ENCODE data around the gene C14orf119. TPM values are rescaled to one million over a fixed set of nuclear protein-coding genes. Genes with fewer than 3 reads are reported as not detected.
A peak's percentile ranks its signal among the peaks of the same experiment; 100 is the strongest.

Gene C14orf119
- total and polyA plus RNA-seq, 4 experiments from 2014 or later: 49.7 to 147 (median 67.1) TPM

- H3K4me1 ChIP-seq (ENCODE audit: insufficient read depth, low read length): peaks cover 62% of the 10 kb centered on the region
- H3K27ac Mint-ChIP-seq: peak overlapping the region; percentile 86 to 95 (median 91)
- H3K27me3 Mint-ChIP-seq: peaks cover 0 to 3% of the 10 kb centered on the region in 2 donors
- no peaks in the 10 kb centered on the region for H3K36me3 ChIP-seq (ENCODE audit: insufficient read depth, low read length)
- ChIA-PET POLR2A (ENCODE audit: partially characterized antibody) (interaction anchor here (0.6 to 4.0 kb wide), 9 partner anchors 24 to 531 kb away, joined by 3 to 67 read pairs (median 9); partner anchors contain the start of genes ACIN1, C14orf119, PABPN1 and PPP1R3E), CTCF (ENCODE audit: partially characterized antibody) (interaction anchor here (0.7 to 6.3 kb wide), 21 partner anchors 8 to 258 kb away, joined by 3 to 151 read pairs (median 5); partner anchors contain the start of genes ACIN1, C14orf119, CMTM5 and HOMEZ)
- peak overlapping the region; percentile 49 for H3K27ac ChIP-seq (ENCODE audit: low read depth, low read length)
- no peaks in the 10 kb centered on the region for H3K9me3 ChIP-seq (ENCODE audit: control insufficient read depth in 1 of 2, low read length in 2 of 2)
- H3K4me3 Mint-ChIP-seq: peak overlapping the region; percentile 40 to 90 (median 77)
- no peaks in the 10 kb centered on the region for H3K27me3 ChIP-seq (ENCODE audit: insufficient read depth, low read length)
- no peaks in the 10 kb centered on the region for H3K36me3 Mint-ChIP-seq
- intact Hi-C loops (cut with micrococcal nuclease): loop anchor here (1.0 to 2.0 kb wide), 5 partner anchors 43 to 209 kb away; no protein-coding TSS in a partner anchor
- H3K4me1 Mint-ChIP-seq: peaks cover 28 to 55% (median 34%) of the 10 kb centered on the region in 4 donors
- no peaks in the 10 kb centered on the region for H3K9me3 Mint-ChIP-seq
- DNase-seq: peak; percentile 43 to 54 (median 50)
- H3K4me3 ChIP-seq (ENCODE audit: low read length in 2 of 2): no peak overlapping the region
Measured at GRCh38 chr14:23119363-23120327, 24.3 kb downstream of the C14orf119 start.

GRCh38 chr14:23120541-23121251 lies 25.4 kb downstream of the C14orf119 start:
- peak; percentile 68 to 76 (median 75) for DNase-seq
- H3K27me3 Mint-ChIP-seq: no peaks in the 10 kb centered on the region
- Histone ChIP-seq H3K36me3 (ENCODE audit: insufficient read depth, low read length) (no peaks in the 10 kb centered on the region), H3K9me3 (ENCODE audit: control insufficient read depth in 1 of 2, low read length in 2 of 2) (no peaks in the 10 kb centered on the region), H3K27me3 (ENCODE audit: insufficient read depth, low read length) (no peaks in the 10 kb centered on the region), H3K27ac (ENCODE audit: low read depth, low read length) (peak overlapping the region; percentile 49), H3K4me3 (ENCODE audit: low read length in 2 of 2) (peak overlapping the region in 1 of 2 donors; percentile 20), H3K4me1 (ENCODE audit: insufficient read depth, low read length) (peaks cover 57% of the 10 kb centered on the region)
- H3K9me3 Mint-ChIP-seq: no peaks in the 10 kb centered on the region
- no peaks in the 10 kb centered on the region for H3K36me3 Mint-ChIP-seq
- ChIA-PET POLR2A (ENCODE audit: partially characterized antibody) (interaction anchor here (1.0 to 4.0 kb wide), 11 partner anchors 25 to 532 kb away, joined by 3 to 67 read pairs (median 4); partner anchors contain the start of genes ACIN1, C14orf119, HOMEZ and PABPN1), CTCF (ENCODE audit: partially characterized antibody) (interaction anchor here (0.6 to 6.3 kb wide), 34 partner anchors 9 to 260 kb away, joined by 3 to 151 read pairs (median 5); partner anchors contain the start of genes ACIN1, C14orf119, CMTM5 and HOMEZ)
- peak overlapping the region; percentile 40 to 90 (median 80) for H3K4me3 Mint-ChIP-seq
- peaks cover 28 to 55% (median 34%) of the 10 kb centered on the region in 4 donors for H3K4me1 Mint-ChIP-seq
- intact Hi-C loops (cut with micrococcal nuclease): loop anchor here (1.0 to 2.0 kb wide), 6 partner anchors 44 to 260 kb away; no protein-coding TSS in a partner anchor
- H3K27ac Mint-ChIP-seq: peak overlapping the region; percentile 86 to 95 (median 91)

- DNase-seq: no peak
- Mint-ChIP-seq H3K4me1 (peaks cover 28 to 55% (median 34%) of the 10 kb centered on the region in 4 donors), H3K9me3 (no peaks in the 10 kb centered on the region), H3K27me3 (peaks cover 0 to 3% of the 10 kb centered on the region in 2 donors), H3K27ac (peak overlapping the region; percentile 43 to 95 (median 87)), H3K4me3 (peak overlapping the region in 5 of 8 donors; percentile 74 to 90 (median 81)), H3K36me3 (no peaks in the 10 kb centered on the region)
- intact Hi-C loops (cut with micrococcal nuclease): loop anchor here (1.0 to 2.0 kb wide), 4 partner anchors 45 to 259 kb away; no protein-coding TSS in a partner anchor
- Histone ChIP-seq H3K27ac (ENCODE audit: low read depth, low read length) (no peak overlapping the region), H3K9me3 (ENCODE audit: control insufficient read depth in 1 of 2, low read length in 2 of 2) (no peaks in the 10 kb centered on the region), H3K4me3 (ENCODE audit: low read length in 2 of 2) (no peak overlapping the region), H3K36me3 (ENCODE audit: insufficient read depth, low read length) (no peaks in the 10 kb centered on the region), H3K4me1 (ENCODE audit: insufficient read depth, low read length) (peaks cover 55% of the 10 kb centered on the region), H3K27me3 (ENCODE audit: insufficient read depth, low read length) (no peaks in the 10 kb centered on the region)
- ChIA-PET CTCF (ENCODE audit: partially characterized antibody) (interaction anchor here (0.8 to 6.3 kb wide), 28 partner anchors 9 to 260 kb away, joined by 3 to 151 read pairs (median 6); partner anchors contain the start of genes ACIN1, C14orf119, CMTM5 and PPP1R3E), POLR2A (ENCODE audit: partially characterized antibody) (interaction anchor here (0.6 to 4.0 kb wide), 11 partner anchors 25 to 533 kb away, joined by 3 to 67 read pairs (median 4); partner anchors contain the start of genes ACIN1, C14orf119, HOMEZ and PABPN1)
Measured at GRCh38 chr14:23121361-23121771, 26.1 kb downstream of the C14orf119 start.

GRCh38 chr14:23122086-23122485 lies 26.8 kb downstream of the C14orf119 start:
- Histone ChIP-seq H3K4me3 (ENCODE audit: low read length in 2 of 2) (no peak overlapping the region), H3K4me1 (ENCODE audit: insufficient read depth, low read length) (peaks cover 48% of the 10 kb centered on the region), H3K36me3 (ENCODE audit: insufficient read depth, low read length) (no peaks in the 10 kb centered on the region), H3K27ac (ENCODE audit: low read depth, low read length) (no peak overlapping the region), H3K9me3 (ENCODE audit: control insufficient read depth in 1 of 2, low read length in 2 of 2) (no peaks in the 10 kb centered on the region), H3K27me3 (ENCODE audit: insufficient read depth, low read length) (no peaks in the 10 kb centered on the region)
- peak overlapping the region in 1 of 7 donors; percentile 55 for H3K27ac Mint-ChIP-seq
- H3K4me1 Mint-ChIP-seq: peaks cover 25 to 50% (median 34%) of the 10 kb centered on the region in 4 donors
- CTCF ChIA-PET (ENCODE audit: partially characterized antibody): interaction anchor here (0.8 to 6.3 kb wide), 18 partner anchors 8 to 259 kb away, joined by 3 to 151 read pairs (median 12); partner anchors contain the start of genes ACIN1, C14orf119, PPP1R3E and SLC7A8
- DNase-seq: no peak
- H3K9me3 Mint-ChIP-seq: no peaks in the 10 kb centered on the region
- H3K36me3 Mint-ChIP-seq: no peaks in the 10 kb centered on the region
- H3K27me3 Mint-ChIP-seq: peaks cover 0 to 3% of the 10 kb centered on the region in 2 donors
- H3K4me3 Mint-ChIP-seq: peak overlapping the region in 1 of 8 donors; percentile 52
- POLR2A ChIA-PET (ENCODE audit: partially characterized antibody): interaction anchor here (0.6 to 4.0 kb wide), 3 partner anchors 26 to 158 kb away, joined by 3 to 67 read pairs (median 23); partner anchors contain the start of genes ACIN1 and C14orf119
- intact Hi-C loops (cut with micrococcal nuclease): no loop called here

GRCh38 chr14:23123419-23123818 lies 28.1 kb downstream of the C14orf119 start:
- Mint-ChIP-seq H3K27me3 (peaks cover 0 to 3% of the 10 kb centered on the region in 2 donors), H3K27ac (no peak overlapping the region), H3K4me3 (no peak overlapping the region), H3K4me1 (peaks cover 27 to 45% (median 34%) of the 10 kb centered on the region in 4 donors), H3K9me3 (no peaks in the 10 kb centered on the region), H3K36me3 (no peaks in the 10 kb centered on the region)
- no peak for DNase-seq
- H3K4me1 ChIP-seq (ENCODE audit: insufficient read depth, low read length): peaks cover 35% of the 10 kb centered on the region
- intact Hi-C loops (cut with micrococcal nuclease): no loop called here
- H3K27ac ChIP-seq (ENCODE audit: low read depth, low read length): no peak overlapping the region
- H3K27me3 ChIP-seq (ENCODE audit: insufficient read depth, low read length): no peaks in the 10 kb centered on the region
- H3K4me3 ChIP-seq (ENCODE audit: low read length in 2 of 2): no peak overlapping the region
- ChIA-PET CTCF (ENCODE audit: partially characterized antibody) (interaction anchor here (1.0 to 1.8 kb wide), 3 partner anchors 63 to 257 kb away, joined by 3 to 8 read pairs (median 3); no protein-coding TSS in a partner anchor), POLR2A (ENCODE audit: partially characterized antibody) (no interaction called here)
- no peaks in the 10 kb centered on the region for H3K9me3 ChIP-seq (ENCODE audit: control insufficient read depth in 1 of 2, low read length in 2 of 2)
- H3K36me3 ChIP-seq (ENCODE audit: insufficient read depth, low read length): no peaks in the 10 kb centered on the region

GRCh38 chr14:23124337-23124954 lies 29.1 kb downstream of the C14orf119 start:
- intact Hi-C loops (cut with micrococcal nuclease): no loop called here
- Mint-ChIP-seq H3K27ac (peak overlapping the region in 3 of 7 donors; percentile 4 to 61 (median 20)), H3K36me3 (no peaks in the 10 kb centered on the region), H3K4me3 (no peak overlapping the region), H3K27me3 (peaks cover 0 to 3% of the 10 kb centered on the region in 2 donors), H3K9me3 (no peaks in the 10 kb centered on the region), H3K4me1 (peaks cover 24 to 35% (median 28%) of the 10 kb centered on the region in 4 donors)
- H3K27me3 ChIP-seq (ENCODE audit: insufficient read depth, low read length): no peaks in the 10 kb centered on the region
- ChIA-PET POLR2A (ENCODE audit: partially characterized antibody) (no interaction called here), CTCF (ENCODE audit: partially characterized antibody) (interaction anchor here (0.8 to 1.8 kb wide), 2 partner anchors 62 to 256 kb away, joined by 3 to 8 read pairs; no protein-coding TSS in a partner anchor)
- H3K27ac ChIP-seq (ENCODE audit: low read depth, low read length): no peak overlapping the region
- H3K4me1 ChIP-seq (ENCODE audit: insufficient read depth, low read length): peaks cover 24% of the 10 kb centered on the region
- no peaks in the 10 kb centered on the region for H3K36me3 ChIP-seq (ENCODE audit: insufficient read depth, low read length)
- H3K9me3 ChIP-seq (ENCODE audit: control insufficient read depth in 1 of 2, low read length in 2 of 2): no peaks in the 10 kb centered on the region
- no peak for DNase-seq
- H3K4me3 ChIP-seq (ENCODE audit: low read length in 2 of 2): no peak overlapping the region

All from CD4-positive, alpha-beta memory T cell (primary cell).